Pancreas (tissue), 10 donors: ENCODE measurements around the gene GPR42. TPM values are rescaled to one million over a fixed set of nuclear protein-coding genes. Genes with fewer than 3 reads are reported as not detected.

Experiments used
- ATAC-seq, 4 donors: fragments of 200-7000 bp; cut with Tn5 transposase; one replicate each; pipeline versions ENCODE4 v1.8.0 to v1.9.1; 2020; ENCODE audit warnings: mild to moderate bottlenecking in 4 of 4, moderate library complexity in 4 of 4
- DNase-seq, 6 donors: peaks; one replicate each; pipeline ENCODE4 v3.0.0-alpha.2; 2020
- FAIRE-seq: peaks from 2 replicates; lab custom pipeline; 2012; peaks lifted over from hg19 to GRCh38; lab: Jason Lieb, UNC
- H3K27ac ChIP-seq, 4 donors: fragments of 200-600 bp; sonication (generic); 1 replicate in 3 of 4; 2 replicates in 1 of 4; pipeline versions ENCODE4 v1.5.0 to v1.8.0; 2020
- H3K27me3 ChIP-seq, 4 donors: fragments of 200-600 bp; one replicate each; pipeline ENCODE4 v1.8.0; 2021
- H3K36me3 ChIP-seq, 3 donors: fragments of 200-600 bp; sonication (generic) in 1 of 3; one replicate each; pipeline versions ENCODE4 v1.5.0 to v1.8.0; 2020 to 2021
- H3K4me1 ChIP-seq, 3 donors: fragments of 200-600 bp; one replicate each; pipeline ENCODE4 v1.8.0; 2021
- H3K4me3 ChIP-seq, 4 donors: fragments of 200-600 bp; sonication (generic) in 2 of 4; one replicate each; pipeline versions ENCODE4 v1.5.0 to v1.8.0; 2020 to 2021
- H3K9me3 ChIP-seq, 4 donors: fragments of 200-600 bp; one replicate each; pipeline ENCODE4 v1.8.0; 2021
- CTCF ChIP-seq, 4 donors: fragments of 200-600 bp; sonication (generic) in 3 of 4; IDR thresholded peaks; one replicate each; pipeline versions ENCODE4 v1.5.0 to v1.8.0; 2021; ENCODE audit warnings: antibody characterized with exemption in 4 of 4
- WGBS, 2 donors: extraction: QIAGEN DNeasy Blood & Tissue Kit; methylation state at CpG; one replicate each; pipeline ENCODE4 v1.1.7; 2013; 5-methylcytosine and 5-hydroxymethylcytosine counted together
- intact Hi-C, 3 donors: fragments of 100-400 bp; cut with DNase I; formaldehyde crosslinking; loops; one replicate each; pipeline versions ENCODE4 v1.11.1 to v1.14.2; 2022
- polyA plus RNA-seq, 2 donors: library from polyadenylated mRNA; stranded (reverse); fragments of 200-250 nt; gene quantifications; one replicate each; pipeline ENCODE4 v1.2.3, GENCODE V29; 2013
- total RNA-seq, 6 donors: library from RNA; stranded (reverse); fragmentation: NEBNext Ultra II Directional in 4 of 6; extraction: Animal tissue kit (Norgen Biotek cat#: 25700) in 4 of 6; gene quantifications; one replicate each; pipeline versions ENCODE4 v1.2.1 to v1.2.4, GENCODE V29; 2021 to 2023
- donor health status: healthy with polysubstance abuse.
- donor health status: DM: no; HTN: no; CAD: no; lungs with moderate emphysema.
- donor health status: DM: no; HTN: no; CAD: no.
- donor health status: control.
- donor health status: control.
- donor health status: Bipolar disorder and iron deficiency.
- donor health status: DM: yes; HTN: yes; CAD: no.
- donor health status: DM: no; HTN: no; CAD: no.
- donor health status: DM: no; HTN: no; CAD: no.
- donor health status: DM: yes; HTN: yes; CAD: no.

GPR42 gene
- total and polyA plus RNA-seq, 8 donors = 0.12 to 0.52 (median 0.16) TPM; not detected in 5

- 83 to 93% methylated on average over 5 of the region's 5 CpGs for whole genome bisulfite sequencing, 2 donors
- ATAC-seq = no peak
- no peaks in the 10 kb centered on the region for H3K36me3 ChIP-seq
These were observed 38.3 kb downstream of the GPR42 start for GRCh38 chr19:35409191-35409590.

GRCh38 chr19:35410487-35410886, 39.6 kb downstream of the GPR42 start:
- TF ChIP-seq CTCF (IDR thresholded peaks at IDR 0.05) = no peak
- H3K36me3 ChIP-seq = no peaks in the 10 kb centered on the region
- ATAC-seq (no peak), FAIRE-seq (no peak), DNase-seq (no peak)
- intact Hi-C loops = no loop called here
- H3K9me3 ChIP-seq = no peaks in the 10 kb centered on the region
- 85% methylated on average over 5 of the region's 5 CpGs for WGBS, 2 donors
- H3K4me1 ChIP-seq = no peaks in the 10 kb centered on the region
- no peaks in the 10 kb centered on the region for H3K27me3 ChIP-seq
- no peak overlapping the region for H3K4me3 ChIP-seq
- H3K27ac ChIP-seq = no peak overlapping the region

More at GRCh38 chr19:35409191-35409590, 38.3 kb downstream of the GPR42 start:
- FAIRE-seq (no peak), DNase-seq (no peak)
- no peak overlapping the region for H3K4me3 ChIP-seq
- TF ChIP-seq CTCF (IDR thresholded peaks at IDR 0.05) = no peak
- no peaks in the 10 kb centered on the region for H3K27me3 ChIP-seq
- no peaks in the 10 kb centered on the region for H3K4me1 ChIP-seq
- no peak overlapping the region for H3K27ac ChIP-seq
- H3K9me3 ChIP-seq = no peaks in the 10 kb centered on the region
- intact Hi-C loops = no loop called here

- intact Hi-C loops = no loop called here
- DNase-seq (no peak), ATAC-seq (no peak), FAIRE-seq (no peak)
- 92 to 93% methylated on average over 3 of the region's 3 CpGs for WGBS, 2 donors
- no peak overlapping the region for H3K27ac ChIP-seq
- H3K36me3 ChIP-seq = no peaks in the 10 kb centered on the region
- no peaks in the 10 kb centered on the region for H3K9me3 ChIP-seq
- H3K27me3 ChIP-seq = no peaks in the 10 kb centered on the region
- no peaks in the 10 kb centered on the region for H3K4me1 ChIP-seq
- no peak for TF ChIP-seq CTCF (IDR thresholded peaks at IDR 0.05)
- H3K4me3 ChIP-seq = no peak overlapping the region
These were observed 43.6 kb downstream of the GPR42 start for GRCh38 chr19:35414442-35414841.

GRCh38 chr19:35416331-35416730, 45.5 kb downstream of the GPR42 start:
- no peak for TF ChIP-seq CTCF (IDR thresholded peaks at IDR 0.05)
- intact Hi-C loops = no loop called here
- FAIRE-seq (no peak), ATAC-seq (no peak), DNase-seq (no peak)
- no peaks in the 10 kb centered on the region for H3K36me3 ChIP-seq
- H3K9me3 ChIP-seq = no peaks in the 10 kb centered on the region
- H3K4me3 ChIP-seq = no peak overlapping the region
- no peak overlapping the region for H3K27ac ChIP-seq
- 74 to 82% methylated on average over 7 of the region's 7 CpGs for WGBS, 2 donors
- H3K4me1 ChIP-seq = peaks cover 0 to 10% (median 0%) of the 10 kb centered on the region in 3 donors
- H3K27me3 ChIP-seq = no peaks in the 10 kb centered on the region

GRCh38 chr19:35417278-35417677, 46.4 kb downstream of the GPR42 start:
- Histone ChIP-seq H3K4me1 (peaks cover 0 to 15% (median 4%) of the 10 kb centered on the region in 3 donors), H3K27ac (no peak overlapping the region), H3K27me3 (no peaks in the 10 kb centered on the region), H3K9me3 (no peaks in the 10 kb centered on the region), H3K36me3 (no peaks in the 10 kb centered on the region), H3K4me3 (no peak overlapping the region)
- no peak for TF ChIP-seq CTCF (IDR thresholded peaks at IDR 0.05)
- FAIRE-seq (no peak), DNase-seq (no peak), ATAC-seq (no peak)
- 87 to 94% methylated on average over 2 of the region's 2 CpGs for WGBS, 2 donors
- intact Hi-C loops = no loop called here
